Neural progenitor cell (in vitro differentiated cells): ENCODE data around the gene PLA2G5. TPM values are rescaled to one million over a fixed set of nuclear protein-coding genes. Genes with fewer than 3 reads are reported as not detected.
"Not testable (repeated sequence)": the region's sequence is repeated elsewhere in the genome, so short reads cannot be mapped to it uniquely, and the experiment has no call there.

Experiments used
- DNase-seq: peaks from one replicate; pipeline ENCODE4 v3.0.0-alpha.2; 2016; ENCODE audit warnings: low spot score
- H2AFZ ChIP-seq: fragments of 200-600 bp; sonication (generic); replicated peaks from 2 replicates; pipeline ENCODE4 v1.6.1; 2016; ENCODE audit warnings: antibody characterized with exemption
- H3F3A ChIP-seq: fragments of 200-600 bp; sonication (generic); 2 replicates; pipeline ENCODE4 v1.6.1; 2016; ENCODE audit warnings: antibody characterized with exemption, low read depth
- H3K27ac ChIP-seq: fragments of 200-600 bp; sonication (generic); 2 replicates; pipeline ENCODE4 v1.5.1; 2016; ENCODE audit warnings: mild to moderate bottlenecking
- H3K27me3 ChIP-seq: fragments of 200-600 bp; sonication (generic); 2 replicates; pipeline ENCODE4 v1.6.1; 2016; ENCODE audit warnings: mild to moderate bottlenecking, moderate library complexity
- H3K36me3 ChIP-seq: fragments of 200-600 bp; sonication (generic); 2 replicates; pipeline ENCODE4 v1.5.1; 2016
- H3K4me1 ChIP-seq: fragments of 200-600 bp; sonication (generic); 2 replicates; pipeline ENCODE4 v1.6.1; 2016; ENCODE audit warnings: mixed run types
- H3K4me2 ChIP-seq: fragments of 200-600 bp; sonication (generic); 2 replicates; pipeline ENCODE4 v1.6.1; 2016
- H3K4me3 ChIP-seq: fragments of 200-600 bp; sonication (generic); 2 replicates; pipeline ENCODE4 v1.5.1; 2016
- H3K79me2 ChIP-seq: fragments of 200-600 bp; sonication (generic); 2 replicates; pipeline ENCODE4 v1.6.1; 2016; ENCODE audit warnings: low read depth
- H3K9ac ChIP-seq: fragments of 200-600 bp; sonication (generic); 2 replicates; pipeline ENCODE4 v1.6.1; 2016
- H3K9me3 ChIP-seq: fragments of 200-600 bp; sonication (generic); 2 replicates; pipeline ENCODE4 v1.5.1; 2016; ENCODE audit warnings: low read depth
- H4K20me1 ChIP-seq: fragments of 200-600 bp; sonication (generic); 2 replicates; pipeline ENCODE4 v1.6.1; 2016; ENCODE audit warnings: low read depth
- H3K27ac Mint-ChIP-seq: 3 replicates; pipeline ENCODE4 v1.8.0; 2021; ENCODE audit warnings: mixed read lengths
- H3K27me3 Mint-ChIP-seq: 2 replicates; pipeline ENCODE4 v1.8.0; 2022; ENCODE audit warnings: low read depth, mild to moderate bottlenecking, inconsistent platforms, moderate library complexity, mixed read lengths; ENCODE audit not compliant: insufficient read depth
- H3K36me3 Mint-ChIP-seq: 3 replicates; pipeline ENCODE4 v1.8.0; 2021; ENCODE audit warnings: mixed read lengths
- H3K4me1 Mint-ChIP-seq: 3 replicates; pipeline ENCODE4 v1.8.0; 2021; ENCODE audit warnings: mixed read lengths
- H3K4me3 Mint-ChIP-seq: 3 replicates; pipeline ENCODE4 v1.8.0; 2021; ENCODE audit warnings: mild to moderate bottlenecking, moderate library complexity, mixed read lengths
- H3K9me3 Mint-ChIP-seq: 3 replicates; pipeline ENCODE4 v1.8.0; 2020; ENCODE audit warnings: mixed read lengths
- EZH2 ChIP-seq: fragments of 200-600 bp; sonication (generic); IDR thresholded peaks from 2 replicates; pipeline ENCODE4 v1.6.1; 2017; ENCODE audit warnings: antibody characterized with exemption, mild to moderate bottlenecking, moderate library complexity
- EZH2phosphoT487 ChIP-seq: fragments of 200-600 bp; sonication (generic); IDR thresholded peaks from 2 replicates; pipeline ENCODE4 v1.6.1; 2017; ENCODE audit warnings: antibody characterized with exemption
- total RNA-seq: library from RNA; depleted of rRNA; stranded (reverse); fragments of >200 nt; gene quantifications from 2 replicates; pipeline ENCODE4 v1.2.3, GENCODE V29; 2015; ENCODE audit warnings: low replicate concordance
- TF ChIP-seq, protein P1 (sequence below): fragments of 200-600 bp; sonication (generic); IDR thresholded peaks from 2 replicates; pipeline ENCODE4 v1.5.1; 2017; ENCODE audit warnings: antibody characterized with exemption, mild to moderate bottlenecking

The PLA2G5 gene
- total RNA-seq, 1 donor from 2014 or later: not detected

- no peak overlapping the region for H3K27ac Mint-ChIP-seq
- Histone ChIP-seq H4K20me1 (no peaks in the 10 kb centered on the region), H3K4me2 (no peak overlapping the region), H3K79me2 (no peaks in the 10 kb centered on the region), H3K9ac (no peak overlapping the region), H3K36me3 (no peaks in the 10 kb centered on the region), H3K4me3 (no peak overlapping the region), H3K27ac (no peak overlapping the region), H3K4me1 (no peaks in the 10 kb centered on the region), H2AFZ (no peak overlapping the region), H3K27me3 (no peaks in the 10 kb centered on the region), H3K9me3 (no peaks in the 10 kb centered on the region), H3F3A (no peaks in the 10 kb centered on the region)
- TF ChIP-seq, protein P1, sequence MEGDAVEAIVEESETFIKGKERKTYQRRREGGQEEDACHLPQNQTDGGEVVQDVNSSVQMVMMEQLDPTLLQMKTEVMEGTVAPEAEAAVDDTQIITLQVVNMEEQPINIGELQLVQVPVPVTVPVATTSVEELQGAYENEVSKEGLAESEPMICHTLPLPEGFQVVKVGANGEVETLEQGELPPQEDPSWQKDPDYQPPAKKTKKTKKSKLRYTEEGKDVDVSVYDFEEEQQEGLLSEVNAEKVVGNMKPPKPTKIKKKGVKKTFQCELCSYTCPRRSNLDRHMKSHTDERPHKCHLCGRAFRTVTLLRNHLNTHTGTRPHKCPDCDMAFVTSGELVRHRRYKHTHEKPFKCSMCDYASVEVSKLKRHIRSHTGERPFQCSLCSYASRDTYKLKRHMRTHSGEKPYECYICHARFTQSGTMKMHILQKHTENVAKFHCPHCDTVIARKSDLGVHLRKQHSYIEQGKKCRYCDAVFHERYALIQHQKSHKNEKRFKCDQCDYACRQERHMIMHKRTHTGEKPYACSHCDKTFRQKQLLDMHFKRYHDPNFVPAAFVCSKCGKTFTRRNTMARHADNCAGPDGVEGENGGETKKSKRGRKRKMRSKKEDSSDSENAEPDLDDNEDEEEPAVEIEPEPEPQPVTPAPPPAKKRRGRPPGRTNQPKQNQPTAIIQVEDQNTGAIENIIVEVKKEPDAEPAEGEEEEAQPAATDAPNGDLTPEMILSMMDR: no peak
- no peak overlapping the region for H3K4me3 Mint-ChIP-seq
- H3K36me3 Mint-ChIP-seq: no peaks in the 10 kb centered on the region
- peaks cover 3% of the 10 kb centered on the region for H3K27me3 Mint-ChIP-seq
- H3K4me1 Mint-ChIP-seq: no peaks in the 10 kb centered on the region
- peaks cover 16% of the 10 kb centered on the region for H3K9me3 Mint-ChIP-seq
- no peak for DNase-seq
Observed at GRCh38 chr1:20037877-20038276, 32.1 kb upstream of the PLA2G5 start.

DNA sequence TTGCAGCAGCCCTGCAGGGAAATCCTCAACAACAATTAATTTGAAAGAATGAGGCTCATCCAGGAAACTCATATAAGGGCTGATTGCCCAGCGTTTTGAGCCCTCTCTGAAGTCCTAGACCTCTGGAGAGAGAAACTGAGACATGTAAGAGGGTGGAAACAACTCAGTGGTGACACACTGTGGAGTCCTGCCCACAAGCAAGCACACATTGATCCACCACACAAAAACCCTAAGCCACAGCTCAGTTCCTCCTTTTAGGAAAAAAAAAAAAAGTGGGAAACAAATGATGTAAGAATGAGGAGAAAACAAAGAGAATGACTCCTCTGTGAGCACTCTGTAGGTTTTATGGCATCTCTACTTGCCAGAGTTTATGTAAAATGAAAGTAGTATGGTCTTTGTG is 22.9 kb upstream of the PLA2G5 start:
- H3F3A ChIP-seq: no peaks in the 10 kb centered on the region
- DNase-seq: no peak
- Mint-ChIP-seq H3K9me3 (peaks cover 20% of the 10 kb centered on the region), H3K27ac (no peak overlapping the region), H3K36me3 (no peaks in the 10 kb centered on the region), H3K4me3 (no peak overlapping the region), H3K4me1 (no peaks in the 10 kb centered on the region), H3K27me3 (no peaks in the 10 kb centered on the region)
- H3K4me1 ChIP-seq: no peaks in the 10 kb centered on the region
- H3K4me2 ChIP-seq: no peak overlapping the region
- no peaks in the 10 kb centered on the region for H3K27me3 ChIP-seq
- no peak overlapping the region for H3K27ac ChIP-seq
- H3K4me3 ChIP-seq: no peak overlapping the region
- no peaks in the 10 kb centered on the region for H4K20me1 ChIP-seq
- no peak for TF ChIP-seq EZH2phosphoT487
- no peak for TF ChIP-seq EZH2
- TF ChIP-seq, protein P1: no peak
- no peaks in the 10 kb centered on the region for H3K79me2 ChIP-seq
- H3K36me3 ChIP-seq: no peaks in the 10 kb centered on the region
- H3K9me3 ChIP-seq: peaks cover 27% of the 10 kb centered on the region
- H3K9ac ChIP-seq: no peak overlapping the region
- no peak overlapping the region for H2AFZ ChIP-seq

- H3K27me3 Mint-ChIP-seq: peaks cover 2% of the 10 kb centered on the region
- Histone ChIP-seq H3K27ac (no peak overlapping the region), H3K36me3 (no peaks in the 10 kb centered on the region), H3K9me3 (peaks cover 27% of the 10 kb centered on the region), H2AFZ (no peak overlapping the region), H4K20me1 (no peaks in the 10 kb centered on the region), H3K27me3 (no peaks in the 10 kb centered on the region), H3K4me1 (no peaks in the 10 kb centered on the region), H3K79me2 (no peaks in the 10 kb centered on the region), H3K4me3 (no peak overlapping the region), H3K9ac (no peak overlapping the region), H3F3A (no peaks in the 10 kb centered on the region), H3K4me2 (no peak overlapping the region)
- TF ChIP-seq EZH2 (no peak), EZH2phosphoT487 (no peak)
- TF ChIP-seq, protein P1: no peak
- H3K4me1 Mint-ChIP-seq: no peaks in the 10 kb centered on the region
- no peaks in the 10 kb centered on the region for H3K36me3 Mint-ChIP-seq
- no peak for DNase-seq
- H3K4me3 Mint-ChIP-seq: no peak overlapping the region
- no peak overlapping the region for H3K27ac Mint-ChIP-seq
- H3K9me3 Mint-ChIP-seq: peaks cover 31% of the 10 kb centered on the region
Observed at GRCh38 chr1:20048563-20048962, 21.4 kb upstream of the PLA2G5 start.

DNA sequence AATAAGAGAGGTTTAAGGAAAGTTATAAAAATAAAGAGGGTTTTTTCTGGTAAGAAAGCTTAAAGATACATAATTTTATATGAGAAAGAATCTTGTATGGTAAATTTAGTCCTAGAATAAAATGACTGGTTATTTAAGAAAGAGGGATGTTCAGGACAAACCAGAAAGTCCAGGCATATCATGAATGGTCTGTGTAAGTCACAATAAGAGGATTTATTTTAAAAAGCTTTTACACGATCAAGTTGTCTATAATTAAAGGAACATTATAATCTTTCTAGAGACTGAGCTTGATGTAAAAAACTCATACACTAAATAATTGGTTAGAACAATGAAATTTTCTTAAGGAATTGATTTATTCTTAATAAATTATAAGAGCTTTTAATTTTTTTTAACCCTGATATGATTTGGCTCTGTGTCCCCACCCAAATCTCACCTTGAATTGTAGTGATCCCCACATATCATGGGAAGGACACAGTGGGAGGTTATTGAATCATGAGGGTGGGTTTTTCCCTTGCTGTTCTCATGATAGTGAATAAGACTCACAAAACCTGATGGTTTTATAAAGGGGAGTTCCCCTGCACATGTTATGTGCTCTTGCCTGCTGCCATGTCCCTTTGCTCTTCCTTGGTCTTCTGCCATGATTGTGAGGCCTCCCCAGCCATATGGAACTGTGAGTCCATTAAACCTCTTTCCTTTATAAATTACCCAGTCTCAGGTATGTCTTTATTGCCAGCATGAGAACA is 20.8 kb upstream of the PLA2G5 start:
- not testable (repeated sequence) for H4K20me1 ChIP-seq, H3K79me2 ChIP-seq, H3K9ac ChIP-seq, H3K36me3 Mint-ChIP-seq, H3K4me3 Mint-ChIP-seq, H3K27me3 Mint-ChIP-seq, H3K27ac ChIP-seq, H3K4me1 ChIP-seq, H3K27ac Mint-ChIP-seq, DNase-seq, H3K36me3 ChIP-seq, H3K4me1 Mint-ChIP-seq, H3K4me2 ChIP-seq, H3F3A ChIP-seq, H2AFZ ChIP-seq, H3K27me3 ChIP-seq, H3K4me3 ChIP-seq
- peaks cover 27% of the 10 kb centered on the region for H3K9me3 ChIP-seq
- peaks cover 32% of the 10 kb centered on the region for H3K9me3 Mint-ChIP-seq
